Colonic mucosa (tissue), 4 donors: ENCODE results near the gene ERRFI1. TPM values are rescaled to one million over a fixed set of nuclear protein-coding genes. Genes with fewer than 3 reads are reported as not detected.

ENCODE experiments used
- DNase-seq: peaks from one replicate; pipeline ENCODE4 v3.0.0-alpha.2; 2020
- H3K27ac ChIP-seq: fragments of 200-600 bp; one replicate; pipeline ENCODE4 v1.8.0; 2021
- H3K27me3 ChIP-seq: fragments of 200-600 bp; one replicate; pipeline ENCODE4 v1.8.0; 2021
- H3K36me3 ChIP-seq: fragments of 200-600 bp; one replicate; pipeline ENCODE4 v1.8.0; 2021
- H3K4me1 ChIP-seq: fragments of 200-600 bp; one replicate; pipeline ENCODE4 v1.8.0; 2021; ENCODE audit warnings: mild to moderate bottlenecking
- H3K4me3 ChIP-seq: fragments of 200-600 bp; one replicate; pipeline ENCODE4 v1.8.0; 2021
- H3K9ac ChIP-seq, 2 donors: one replicate each; pipeline ENCODE4 v1.7.0; 2013; ENCODE audit warnings: control low read depth in 2 of 2, low read depth in 2 of 2, low read length in 2 of 2
- H3K9me3 ChIP-seq: fragments of 200-600 bp; one replicate; pipeline ENCODE4 v1.8.0; 2021
- CTCF ChIP-seq: fragments of 200-600 bp; IDR thresholded peaks from one replicate; pipeline ENCODE4 v1.8.0; 2022; ENCODE audit warnings: antibody characterized with exemption, mild to moderate bottlenecking
- intact Hi-C: fragments of 100-400 bp; cut with DNase I; formaldehyde crosslinking; loops from one replicate; pipeline ENCODE4 v1.14.1; 2022
- total RNA-seq, 2 donors: library from RNA; stranded (reverse); fragmentation: NEBNext Ultra II Directional in 1 of 2; extraction: Animal tissue kit (Norgen Biotek cat#: 25700) in 1 of 2; gene quantifications; one replicate each; pipeline ENCODE4 v1.2.1, GENCODE V29; 2021
- donor health status: healthy.
- donor health status: DM: no; HTN: no; CAD: no.
- donor health status: DM: no; HTN: no; CAD: no.

ERRFI1 gene
- total RNA-seq, 2 donors from 2014 or later: 22.3 to 45.5 TPM

GRCh38 chr1:8021676-8022266 is 4.3 kb downstream of the ERRFI1 start:
- H3K27ac ChIP-seq: no peak overlapping the region
- intact Hi-C loops: no loop called here
- TF ChIP-seq CTCF: no peak
- H3K9ac ChIP-seq: no peak overlapping the region
- DNase-seq: no peak
- H3K4me1 ChIP-seq: peaks cover 4% of the 10 kb centered on the region
- no peaks in the 10 kb centered on the region for H3K27me3 ChIP-seq
- no peaks in the 10 kb centered on the region for H3K9me3 ChIP-seq
- no peaks in the 10 kb centered on the region for H3K36me3 ChIP-seq
- H3K4me3 ChIP-seq: no peak overlapping the region

GRCh38 chr1:8020032-8020431 is 6.1 kb downstream of the ERRFI1 start:
- intact Hi-C loops: no loop called here
- Histone ChIP-seq H3K9me3 (no peaks in the 10 kb centered on the region), H3K9ac (no peak overlapping the region), H3K4me3 (no peak overlapping the region), H3K27me3 (no peaks in the 10 kb centered on the region), H3K4me1 (peaks cover 13% of the 10 kb centered on the region), H3K27ac (no peak overlapping the region), H3K36me3 (no peaks in the 10 kb centered on the region)
- TF ChIP-seq CTCF: no peak
- DNase-seq: peak; percentile 52

GRCh38 chr1:8019229-8019620 is 6.9 kb downstream of the ERRFI1 start:
- TF ChIP-seq CTCF: no peak
- no peak for DNase-seq
- Histone ChIP-seq H3K9me3 (no peaks in the 10 kb centered on the region), H3K36me3 (no peaks in the 10 kb centered on the region), H3K9ac (no peak overlapping the region), H3K27ac (no peak overlapping the region), H3K4me3 (no peak overlapping the region), H3K4me1 (peaks cover 13% of the 10 kb centered on the region), H3K27me3 (no peaks in the 10 kb centered on the region)
- intact Hi-C loops: loop anchor here (5.0 kb wide), 1 partner anchor 223 kb away; no protein-coding TSS in a partner anchor

GRCh38 chr1:8018492-8019228 is 7.4 kb downstream of the ERRFI1 start:
- Histone ChIP-seq H3K36me3 (no peaks in the 10 kb centered on the region), H3K4me3 (no peak overlapping the region)

More at GRCh38 chr1:8018492-8019228, 7.4 kb downstream of the ERRFI1 start:
- peaks cover 13% of the 10 kb centered on the region for H3K4me1 ChIP-seq
- no peak for TF ChIP-seq CTCF
- H3K9me3 ChIP-seq: no peaks in the 10 kb centered on the region
- no peak for DNase-seq
- H3K9ac ChIP-seq: no peak overlapping the region
- intact Hi-C loops: loop anchor here (5.0 kb wide), 1 partner anchor 224 kb away; no protein-coding TSS in a partner anchor
- H3K27me3 ChIP-seq: no peaks in the 10 kb centered on the region
- no peak overlapping the region for H3K27ac ChIP-seq
